Pulmonary artery endothelial cell (primary cell): ENCODE data around the gene ADA. TPM values are rescaled to one million over a fixed set of nuclear protein-coding genes. Genes with fewer than 3 reads are reported as not detected.

Source experiments
- DNase-seq: peaks from one replicate; pipeline ENCODE4 v3.0.0-alpha.2; 2011; ENCODE audit warnings: low read depth, low spot score
- total RNA-seq: library from RNA; depleted of rRNA; stranded (reverse); fragments of >200 nt; gene quantifications from 2 replicates; pipeline ENCODE4 v1.2.3, GENCODE V29; 2014

ADA gene
- total RNA-seq, 1 donor from 2014 or later: 22.4 TPM

DNA sequence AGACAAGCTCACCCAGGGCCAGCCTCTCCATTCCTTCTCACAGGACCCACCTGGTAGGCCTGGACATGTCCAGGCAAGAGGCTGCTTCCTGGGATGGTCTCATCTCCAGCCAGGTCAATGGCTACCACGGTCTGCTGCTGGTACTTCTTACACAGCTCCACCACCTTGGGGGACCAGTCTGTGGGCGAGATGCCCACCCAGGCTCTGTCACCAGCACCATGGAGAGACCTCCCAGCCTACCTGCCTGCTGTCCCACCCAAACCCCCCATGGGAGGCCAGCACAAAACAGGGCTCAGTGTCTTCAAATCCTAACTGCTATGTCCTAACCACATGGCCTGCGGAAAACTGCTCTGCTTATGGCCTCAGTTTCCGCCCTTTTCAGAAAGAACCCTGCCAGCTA is 27.3 kb downstream of the ADA start:
- no peak for DNase-seq

DNA sequence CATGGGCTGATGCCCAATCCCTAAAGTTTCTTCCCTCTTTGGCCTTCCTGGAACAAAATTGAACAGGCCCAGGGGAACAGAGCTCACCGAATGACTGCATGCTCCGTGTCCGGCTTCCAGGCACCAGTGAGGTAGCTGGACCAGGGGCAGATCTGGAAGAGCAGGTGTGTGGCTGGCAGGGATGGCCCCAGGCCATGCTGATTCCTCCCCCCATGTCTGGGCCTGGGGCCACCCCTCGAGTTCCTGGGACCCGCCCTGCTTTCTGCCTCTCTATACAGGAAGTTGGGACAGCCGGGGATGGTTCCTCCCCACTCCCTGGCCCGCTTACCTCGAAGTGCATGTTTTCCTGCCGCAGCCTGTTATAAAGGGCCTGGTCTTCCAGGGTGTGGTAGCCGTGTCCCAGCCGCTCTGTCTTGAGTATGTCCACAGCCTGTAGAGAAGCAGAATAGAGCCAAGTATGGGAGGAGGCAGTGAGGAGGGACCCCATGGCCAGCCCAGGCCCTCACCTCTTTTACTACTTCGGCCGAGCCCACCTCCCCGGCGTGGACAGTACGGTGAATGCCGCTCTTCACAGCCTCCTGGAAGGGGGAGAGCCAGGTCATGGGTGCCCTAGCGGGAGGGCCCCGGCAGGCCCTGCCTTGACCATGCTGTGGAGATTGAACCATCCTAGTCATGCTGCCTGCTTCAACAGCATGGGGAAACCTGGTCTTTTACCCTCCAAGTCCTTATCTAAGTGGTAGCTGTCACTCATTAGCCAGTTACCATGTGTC is 28.8 kb downstream of the ADA start:
- no peak for DNase-seq

DNA sequence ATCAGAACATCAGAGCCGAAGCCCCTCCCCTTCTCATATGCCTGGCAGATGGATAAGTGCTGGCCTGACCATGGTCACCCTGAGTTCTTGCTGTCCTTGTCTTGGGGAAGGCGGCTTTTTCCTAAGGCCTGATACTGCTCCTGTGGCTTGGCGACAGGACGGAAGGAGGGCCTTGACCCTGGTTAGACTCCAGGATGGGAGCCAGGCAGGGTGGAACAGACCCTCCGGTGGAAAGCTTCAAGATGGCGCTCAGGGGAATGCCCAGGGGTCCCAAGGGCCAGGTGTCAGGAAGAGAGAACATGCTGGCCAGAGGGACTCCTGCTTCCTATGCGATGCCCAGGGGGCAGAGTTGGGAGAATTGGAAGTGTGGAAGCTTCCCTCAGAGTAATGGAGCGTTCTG is 29.6 kb downstream of the ADA start:
- no peak for DNase-seq

DNA sequence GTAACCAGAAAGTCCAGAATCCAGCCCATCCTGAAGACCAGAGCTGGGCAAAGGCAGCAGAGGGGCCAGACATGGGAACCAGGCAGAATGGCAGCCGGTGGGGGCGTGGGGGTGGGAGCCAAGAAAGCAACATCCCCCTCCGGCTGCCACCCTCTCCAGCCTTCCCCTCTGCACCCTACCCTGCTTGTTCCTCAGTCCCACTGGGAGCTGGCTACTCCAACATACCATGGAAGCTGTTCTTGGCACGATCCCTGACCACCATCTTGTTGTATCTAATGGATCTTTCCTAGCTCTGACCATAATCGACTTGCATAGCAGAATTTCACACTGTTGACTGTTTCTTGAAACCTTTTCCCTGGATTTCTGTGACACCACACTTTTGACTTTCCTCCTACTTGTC is 30.2 kb downstream of the ADA start:
- DNase-seq: no peak

DNA sequence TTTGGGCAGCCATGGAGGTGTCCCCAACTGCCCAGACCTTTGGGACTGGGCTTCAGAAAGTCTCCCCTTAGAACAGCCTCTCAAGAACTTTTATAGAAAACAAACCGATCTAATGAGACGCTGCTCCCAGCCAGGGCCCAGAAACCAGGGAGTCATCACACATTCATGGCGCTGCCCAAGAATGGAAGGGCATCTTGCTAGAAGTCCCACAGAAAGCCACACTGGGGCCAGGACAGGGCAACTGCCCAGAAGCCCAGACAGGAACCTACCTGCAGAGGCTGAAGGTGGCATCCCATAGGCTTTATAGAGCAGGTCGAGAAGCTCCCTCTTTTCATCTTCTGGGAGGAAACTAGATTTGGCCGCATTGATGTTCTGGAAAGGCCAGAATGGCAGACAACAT is 31.5 kb downstream of the ADA start:
- DNase-seq: no peak

DNA sequence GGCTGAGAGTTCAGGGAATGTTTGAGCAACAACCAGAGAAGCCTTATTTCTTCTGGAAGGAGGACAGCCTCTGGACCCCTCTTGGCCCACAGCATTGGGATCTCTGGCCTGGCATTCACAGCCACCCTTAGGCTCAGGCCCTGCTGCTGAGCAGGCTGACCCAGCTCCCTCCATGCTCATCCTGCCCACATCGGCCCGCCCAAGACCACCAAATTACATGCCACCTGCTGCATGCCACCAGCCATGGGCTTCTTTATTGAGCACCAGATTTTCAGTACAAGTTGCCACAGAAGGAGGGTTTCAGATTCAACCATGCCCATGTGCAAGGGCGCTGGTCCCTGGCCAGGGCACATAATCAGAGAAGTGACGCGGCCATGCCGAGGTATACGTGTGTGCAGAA is 32.2 kb downstream of the ADA start:
- no peak for DNase-seq

DNA sequence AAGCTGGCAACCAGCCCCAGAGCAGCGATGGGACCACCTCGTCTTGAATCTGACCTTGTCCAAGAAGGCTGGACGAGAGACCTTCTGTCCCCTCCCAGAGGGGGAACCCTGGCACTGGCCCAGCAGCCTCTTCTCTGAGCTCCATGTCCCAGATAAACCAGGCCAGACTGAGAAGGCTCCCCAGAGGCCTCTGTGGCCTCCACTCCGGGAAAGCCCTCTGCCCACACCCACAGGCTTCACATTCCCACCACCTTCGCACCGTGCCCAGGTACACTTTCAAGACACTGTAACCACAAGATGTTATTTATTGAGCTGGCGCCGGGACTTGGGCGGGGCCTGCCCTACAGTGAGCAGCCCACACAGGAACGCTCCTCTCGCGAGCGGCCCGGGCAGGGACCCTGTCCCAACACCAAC is 33.2 kb downstream of the ADA start:
- no peak for DNase-seq

DNA sequence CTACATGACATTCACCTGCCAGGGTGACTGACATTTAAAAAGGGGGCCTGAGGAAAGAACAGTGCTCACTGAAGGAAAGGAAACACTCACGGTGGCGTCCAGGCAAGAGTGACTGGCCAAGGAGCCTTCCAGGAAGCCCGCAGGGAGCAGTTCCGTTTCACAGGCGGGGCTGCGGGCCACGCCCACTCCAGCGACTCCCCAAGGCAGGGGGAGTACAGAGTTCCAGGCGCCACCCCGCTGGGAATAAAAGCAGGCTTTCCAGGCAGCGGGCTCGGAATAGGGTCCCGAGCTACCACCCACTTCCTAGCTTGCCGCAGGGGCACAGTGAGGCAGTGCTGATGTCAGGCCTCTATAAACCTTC is 34.9 kb downstream of the ADA start:
- no peak for DNase-seq

DNA sequence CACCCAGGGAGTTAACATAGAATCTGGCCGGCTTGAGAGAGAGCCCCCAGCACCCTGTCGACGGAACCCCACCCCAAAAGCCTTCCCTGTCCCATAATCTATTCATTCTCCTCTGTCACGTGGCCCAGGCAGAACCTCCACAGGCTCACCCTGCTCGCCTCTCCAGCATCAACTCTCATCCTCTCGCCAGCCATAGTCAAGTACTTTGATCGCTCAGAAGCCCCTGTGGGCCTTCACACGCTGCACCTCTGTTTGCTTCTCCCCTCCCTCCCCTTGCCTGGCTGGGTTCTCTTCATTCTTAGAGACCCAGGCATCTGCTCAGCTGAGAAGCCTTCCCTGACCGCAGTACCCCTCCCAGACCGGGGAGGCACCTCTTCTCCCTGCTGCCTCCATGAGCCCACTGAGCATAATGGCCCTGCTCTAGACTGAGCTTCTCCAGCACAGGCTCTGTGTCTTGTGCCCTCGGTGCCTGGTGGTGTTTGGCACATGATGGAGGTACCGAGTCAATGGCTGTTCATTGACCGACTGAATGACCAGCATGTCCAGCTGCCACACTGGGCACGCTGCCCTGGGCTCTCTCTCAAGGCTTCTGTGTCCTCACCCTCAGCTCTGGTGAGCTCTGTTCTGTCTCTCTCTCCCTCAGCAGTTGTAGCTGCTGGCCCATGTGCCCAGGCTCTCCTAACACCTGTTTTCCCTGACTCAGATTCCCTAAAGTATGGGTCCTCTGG is 35.5 kb downstream of the ADA start:
- DNase-seq: no peak

DNA sequence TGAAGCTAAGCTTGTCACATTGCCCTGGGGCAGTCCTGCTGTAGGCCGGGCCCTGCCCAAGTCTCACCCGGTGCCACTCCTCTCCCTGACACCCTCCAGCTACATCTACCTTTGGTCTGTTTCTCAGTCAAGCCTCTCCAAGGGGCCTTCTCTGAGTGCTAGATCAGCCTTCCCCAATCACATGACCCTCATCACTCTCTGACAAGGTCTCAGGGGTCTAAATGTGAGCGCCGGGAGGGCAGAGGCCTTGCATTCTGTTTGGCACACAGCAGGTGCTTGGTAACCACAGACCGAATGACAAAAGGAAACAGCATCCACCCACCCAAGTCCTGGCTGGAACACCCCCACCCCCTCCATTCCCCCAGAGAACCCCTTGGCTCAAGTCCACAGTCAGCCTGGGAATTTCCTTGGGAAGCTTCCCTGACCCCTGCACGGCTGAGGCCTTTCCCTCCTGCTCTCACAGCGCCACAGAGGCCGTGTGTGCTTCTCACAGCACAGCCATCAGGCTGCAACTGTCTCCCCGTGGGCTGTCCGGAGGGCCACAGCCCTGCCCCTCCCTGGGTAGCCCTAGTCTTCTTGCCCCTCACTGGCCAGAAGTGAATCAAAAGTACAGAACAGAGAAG is 36.2 kb downstream of the ADA start:
- peak; percentile 49 for DNase-seq

DNA sequence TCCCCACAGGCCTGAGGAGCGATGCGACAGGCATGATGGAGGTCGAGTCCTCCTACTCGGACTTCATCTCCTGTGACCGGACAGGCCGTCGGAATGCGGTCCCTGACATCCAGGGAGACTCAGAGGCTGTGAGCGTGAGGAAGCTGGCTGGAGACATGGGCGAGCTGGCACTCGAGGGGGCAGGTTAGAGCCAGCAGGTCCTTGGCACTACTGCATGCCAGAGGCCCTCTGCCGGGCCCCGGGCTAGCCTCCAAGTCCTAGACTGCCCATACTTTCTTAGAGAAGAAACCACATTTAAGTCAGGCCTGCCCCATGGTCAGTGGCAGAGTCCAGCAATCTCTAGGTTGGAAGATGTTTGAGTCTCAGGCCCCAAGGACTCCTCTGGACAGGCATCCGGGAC is 37.0 kb downstream of the ADA start:
- DNase-seq: no peak

DNA sequence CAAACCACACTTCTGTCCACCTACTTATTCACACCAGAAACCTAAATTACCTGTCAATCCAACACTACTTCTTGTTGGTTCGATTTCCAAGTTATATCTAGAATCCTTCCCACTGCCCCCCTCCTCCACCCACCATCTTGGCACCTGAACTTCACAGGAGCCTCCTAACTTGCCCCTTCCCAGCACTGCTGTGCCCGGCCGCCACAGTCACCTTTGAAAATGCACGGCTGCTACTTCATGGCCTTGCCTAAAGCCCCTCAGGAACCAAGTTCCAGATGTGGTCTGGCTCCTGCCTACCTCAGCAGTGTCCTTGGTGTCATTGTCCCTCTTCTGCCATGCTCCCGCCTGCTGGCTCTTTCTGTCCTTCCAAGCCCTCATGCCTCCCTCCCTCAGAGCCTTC is 37.9 kb downstream of the ADA start:
- no peak for DNase-seq

DNA sequence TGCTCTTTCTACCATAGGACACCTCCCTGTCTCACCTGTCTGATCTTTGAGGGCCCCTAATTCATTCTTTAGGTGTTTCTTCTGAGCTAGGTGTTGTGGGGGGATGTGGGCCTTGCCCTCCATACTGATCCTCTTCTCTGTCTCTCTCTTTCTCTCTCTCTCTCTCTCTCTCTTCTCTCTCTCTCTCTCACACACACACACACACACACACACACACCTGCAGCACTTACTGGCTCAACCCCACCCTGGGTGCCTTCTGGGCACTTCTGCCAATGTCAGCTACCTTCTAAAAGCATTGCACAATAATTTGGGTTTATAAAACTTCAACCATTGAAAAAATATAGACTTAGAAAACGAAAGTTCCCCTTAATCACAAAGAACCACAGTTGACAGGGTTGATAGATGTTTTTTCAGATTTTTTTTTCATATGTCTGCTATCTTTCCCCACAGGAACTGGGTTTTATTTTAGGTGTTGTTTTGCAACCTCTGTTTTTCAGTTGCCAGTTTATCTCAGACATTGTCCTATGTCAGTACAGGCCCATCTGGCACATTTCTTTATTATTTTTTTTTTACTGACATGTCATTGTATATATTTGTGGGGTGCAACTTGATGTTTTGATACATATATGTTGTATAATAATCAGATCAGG is 41.1 kb downstream of the ADA start:
- DNase-seq: no peak

DNA sequence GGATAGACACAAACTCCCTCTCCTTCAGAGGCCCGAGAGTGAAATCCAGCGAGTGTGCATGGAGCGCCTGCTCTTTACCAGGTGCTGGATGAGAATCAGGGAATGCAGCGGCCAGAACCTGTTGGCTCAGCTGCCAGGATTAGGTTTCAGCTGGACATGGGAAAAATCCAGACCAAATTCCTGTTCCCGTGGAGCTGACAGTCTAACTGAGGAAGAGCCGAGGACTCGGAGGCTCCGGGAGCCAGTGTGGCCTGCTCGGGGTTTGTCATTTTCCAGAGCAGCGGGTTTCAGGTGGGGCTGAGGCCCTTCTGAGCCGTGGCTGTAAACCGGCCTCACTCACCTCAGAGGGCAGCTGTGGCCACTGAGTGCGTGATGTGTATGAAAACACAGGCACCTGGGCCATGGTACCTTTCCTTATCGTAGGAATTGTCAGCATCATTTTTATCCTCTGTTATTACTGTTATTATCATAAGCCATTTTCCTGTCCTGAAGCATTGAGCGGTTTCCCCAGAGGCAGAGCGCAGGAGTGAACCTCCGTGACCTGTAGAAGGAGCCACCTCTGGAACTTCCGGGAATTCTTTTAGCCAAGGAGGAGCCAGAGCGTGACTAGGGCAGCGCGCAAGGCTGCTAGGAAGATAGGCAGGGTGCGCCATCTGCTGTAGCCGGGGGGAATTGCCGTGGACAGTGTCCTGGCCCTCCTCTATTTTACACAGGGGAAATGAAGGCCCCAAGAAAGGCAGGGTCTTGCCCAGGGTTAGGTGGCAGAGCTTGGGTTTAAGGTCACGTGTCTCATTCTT is 41.8 kb downstream of the ADA start:
- DNase-seq: peak; percentile 75

DNA sequence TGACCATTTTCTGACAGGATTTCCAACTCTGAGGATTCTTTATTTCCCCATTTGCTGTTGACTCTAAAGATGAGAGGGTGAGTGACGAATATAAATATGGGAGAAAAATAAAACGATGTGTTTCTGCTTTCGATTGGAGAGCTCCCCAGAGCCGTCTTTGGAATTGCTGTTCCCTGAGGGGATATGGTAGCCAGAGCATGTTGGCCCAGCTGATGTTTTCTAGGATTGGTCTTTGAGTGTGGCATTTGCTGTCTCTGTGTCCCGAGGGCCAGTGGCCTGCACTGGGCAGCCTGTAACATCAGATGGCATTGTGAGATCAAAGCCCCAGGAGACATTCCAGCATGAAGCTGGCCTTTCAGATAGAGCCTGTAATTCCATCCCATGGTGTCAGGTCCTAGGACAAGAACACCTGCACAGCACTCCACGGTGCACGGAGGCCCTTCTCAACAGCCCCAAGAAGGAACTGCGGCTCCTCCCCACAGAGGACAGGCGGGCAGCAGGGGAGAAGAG is 42.4 kb downstream of the ADA start:
- no peak for DNase-seq

DNA sequence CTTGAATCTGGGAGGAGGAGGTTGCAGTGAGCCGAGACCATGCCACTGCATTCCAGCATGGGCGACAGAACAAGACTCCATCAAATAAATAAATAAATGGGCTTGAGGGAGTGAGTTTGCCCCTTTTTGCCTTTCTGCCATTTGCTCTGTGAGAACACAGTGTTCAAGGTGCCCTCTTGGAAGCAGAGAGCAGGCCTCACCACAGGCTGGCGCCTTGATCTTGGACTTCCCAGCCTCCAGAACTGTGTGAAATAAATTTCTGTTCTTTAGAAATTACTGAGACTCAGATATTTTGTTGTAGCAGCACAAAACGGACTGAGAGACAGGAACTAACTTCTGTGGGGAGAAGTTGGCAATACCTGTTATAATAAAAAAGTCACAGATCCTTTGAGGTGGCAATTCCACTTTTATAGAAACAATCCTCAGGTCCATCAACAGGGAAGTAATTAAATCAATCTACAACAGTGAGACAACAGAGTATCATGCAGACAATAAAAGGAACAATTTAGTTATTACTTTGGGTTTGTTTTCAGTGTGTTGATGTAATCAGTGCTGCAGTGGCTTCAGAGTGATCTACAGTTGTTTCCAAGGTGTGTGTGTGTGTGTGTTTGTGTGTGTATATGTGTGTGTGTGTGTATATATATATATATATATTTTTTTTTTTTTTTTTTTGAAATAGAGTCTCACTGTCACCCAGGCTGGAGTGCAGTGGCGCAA is 44.6 kb downstream of the ADA start:
- no peak for DNase-seq

DNA sequence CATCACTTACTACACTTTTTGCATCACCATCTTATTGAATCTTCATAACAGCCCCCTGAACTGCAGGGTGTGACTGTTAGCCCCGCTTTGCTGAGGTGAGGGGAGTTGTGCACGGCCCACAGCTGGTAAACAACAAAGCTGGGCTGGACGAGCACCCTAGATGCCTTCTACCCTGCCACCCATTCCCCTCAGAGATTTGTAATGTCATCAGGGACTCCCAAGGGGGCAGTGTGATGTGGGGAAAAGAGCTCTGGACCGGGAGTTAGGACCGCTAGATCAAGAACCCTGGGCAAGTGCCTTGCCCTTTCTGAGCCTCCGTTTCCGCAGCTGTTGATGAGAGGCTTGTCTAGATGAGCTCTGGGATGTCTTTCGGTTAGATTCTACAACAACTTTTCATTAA is 48.2 kb downstream of the ADA start:
- DNase-seq: no peak

DNA sequence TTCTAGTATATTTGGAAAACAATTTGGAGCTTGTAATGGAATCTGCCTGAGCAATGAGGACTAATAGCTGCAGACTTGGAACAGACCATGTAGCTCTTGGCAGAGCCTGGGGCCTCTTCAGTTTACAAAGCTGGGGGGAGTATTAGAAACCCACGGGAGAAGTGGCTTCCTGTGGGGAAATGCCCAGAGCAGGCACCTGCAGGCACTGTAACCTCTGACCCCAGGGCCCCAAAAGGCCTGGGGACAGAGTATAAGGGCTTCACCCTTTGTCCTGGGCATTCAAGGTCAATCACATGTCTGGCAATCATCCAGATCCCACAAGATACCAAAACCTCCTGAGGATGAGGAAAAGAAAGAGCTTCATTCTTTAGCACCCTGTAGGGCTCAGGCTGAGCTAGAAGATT is 49.7 kb downstream of the ADA start:
- peak; percentile 72 for DNase-seq

DNA sequence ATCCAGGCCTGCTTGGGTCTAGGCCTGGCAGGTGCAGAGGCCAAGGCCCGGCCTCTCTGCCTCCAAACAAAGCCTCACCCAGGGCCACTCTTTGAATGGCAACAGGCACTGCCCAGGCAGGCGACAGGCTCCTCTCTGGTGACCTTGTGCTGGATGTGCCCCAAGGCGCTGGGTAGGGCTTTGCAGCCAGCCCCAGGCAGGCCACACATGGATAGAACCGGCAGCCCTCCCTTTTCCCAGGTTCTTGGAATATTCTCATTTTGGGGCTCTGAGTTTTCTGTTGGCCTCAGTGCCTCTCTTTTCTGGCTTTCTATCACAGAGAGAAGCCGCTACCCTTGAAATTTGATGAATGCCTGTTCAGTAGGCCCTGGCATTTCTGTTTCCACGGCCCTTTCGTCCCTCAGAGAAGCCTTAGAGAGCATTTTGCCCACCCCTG is 50.2 kb downstream of the ADA start:
- DNase-seq: no peak

DNA sequence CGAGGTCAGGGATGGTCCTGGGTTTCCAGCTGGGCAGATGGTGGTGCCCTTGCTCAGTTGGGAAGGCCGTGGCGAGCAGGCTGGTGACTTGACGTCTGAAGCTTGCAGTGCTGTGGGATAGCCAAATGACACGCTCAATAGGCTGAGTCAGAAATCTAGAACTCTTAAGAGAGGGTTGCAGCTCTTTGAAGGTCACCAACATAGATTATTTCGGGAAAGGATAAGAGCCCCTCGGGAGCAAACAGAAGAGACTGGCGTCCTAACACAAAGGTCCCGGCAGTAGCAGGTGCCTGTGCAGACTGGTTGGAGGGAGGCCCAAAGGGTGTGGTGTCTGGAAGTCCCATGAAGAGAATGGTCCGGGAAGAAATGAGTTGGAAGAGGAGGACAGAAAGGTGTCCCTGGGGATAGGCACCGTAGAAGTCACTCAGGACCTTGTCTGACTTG is 50.7 kb downstream of the ADA start:
- no peak for DNase-seq
